Measurements from ENCODE around the gene ZNF541. TPM values are rescaled to one million over a fixed set of nuclear protein-coding genes. Genes with fewer than 3 reads are reported as not detected.

Gene ZNF541, protein sequence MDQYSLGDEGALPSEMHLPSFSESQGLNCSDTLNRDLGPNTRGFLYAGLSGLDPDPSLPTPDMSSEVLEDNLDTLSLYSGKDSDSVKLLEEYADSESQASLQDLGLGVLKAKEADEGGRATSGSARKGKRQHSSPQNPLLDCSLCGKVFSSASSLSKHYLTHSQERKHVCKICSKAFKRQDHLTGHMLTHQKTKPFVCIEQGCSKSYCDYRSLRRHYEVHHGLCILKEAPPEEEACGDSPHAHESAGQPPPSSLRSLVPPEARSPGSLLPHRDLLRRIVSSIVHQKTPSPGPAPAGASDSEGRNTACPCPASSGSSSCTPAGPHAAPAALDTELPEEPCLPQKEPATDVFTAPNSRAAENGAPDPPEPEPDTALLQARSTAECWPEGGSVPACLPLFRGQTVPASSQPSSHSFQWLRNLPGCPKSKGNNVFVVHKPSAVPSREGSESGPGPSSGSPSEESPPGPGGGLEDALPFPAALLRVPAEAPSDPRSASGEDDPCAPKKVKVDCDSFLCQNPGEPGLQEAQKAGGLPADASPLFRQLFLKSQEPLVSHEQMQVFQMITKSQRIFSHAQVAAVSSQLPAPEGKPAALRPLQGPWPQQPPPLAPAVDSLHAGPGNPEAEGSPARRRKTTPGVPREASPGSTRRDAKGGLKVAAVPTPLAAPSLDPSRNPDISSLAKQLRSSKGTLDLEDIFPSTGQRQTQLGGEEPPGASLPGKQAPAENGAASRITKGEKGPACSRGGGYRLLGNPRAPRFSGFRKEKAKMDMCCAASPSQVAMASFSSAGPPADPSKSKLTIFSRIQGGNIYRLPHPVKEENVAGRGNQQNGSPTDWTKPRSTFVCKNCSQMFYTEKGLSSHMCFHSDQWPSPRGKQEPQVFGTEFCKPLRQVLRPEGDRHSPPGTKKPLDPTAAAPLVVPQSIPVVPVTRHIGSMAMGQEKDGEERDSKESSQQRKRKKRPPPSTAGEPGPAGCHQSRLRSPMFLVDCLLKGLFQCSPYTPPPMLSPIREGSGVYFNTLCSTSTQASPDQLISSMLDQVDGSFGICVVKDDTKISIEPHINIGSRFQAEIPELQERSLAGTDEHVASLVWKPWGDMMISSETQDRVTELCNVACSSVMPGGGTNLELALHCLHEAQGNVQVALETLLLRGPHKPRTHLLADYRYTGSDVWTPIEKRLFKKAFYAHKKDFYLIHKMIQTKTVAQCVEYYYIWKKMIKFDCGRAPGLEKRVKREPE (N-terminal part only)
- not detected in 2 replicates for total RNA-seq

DNA sequence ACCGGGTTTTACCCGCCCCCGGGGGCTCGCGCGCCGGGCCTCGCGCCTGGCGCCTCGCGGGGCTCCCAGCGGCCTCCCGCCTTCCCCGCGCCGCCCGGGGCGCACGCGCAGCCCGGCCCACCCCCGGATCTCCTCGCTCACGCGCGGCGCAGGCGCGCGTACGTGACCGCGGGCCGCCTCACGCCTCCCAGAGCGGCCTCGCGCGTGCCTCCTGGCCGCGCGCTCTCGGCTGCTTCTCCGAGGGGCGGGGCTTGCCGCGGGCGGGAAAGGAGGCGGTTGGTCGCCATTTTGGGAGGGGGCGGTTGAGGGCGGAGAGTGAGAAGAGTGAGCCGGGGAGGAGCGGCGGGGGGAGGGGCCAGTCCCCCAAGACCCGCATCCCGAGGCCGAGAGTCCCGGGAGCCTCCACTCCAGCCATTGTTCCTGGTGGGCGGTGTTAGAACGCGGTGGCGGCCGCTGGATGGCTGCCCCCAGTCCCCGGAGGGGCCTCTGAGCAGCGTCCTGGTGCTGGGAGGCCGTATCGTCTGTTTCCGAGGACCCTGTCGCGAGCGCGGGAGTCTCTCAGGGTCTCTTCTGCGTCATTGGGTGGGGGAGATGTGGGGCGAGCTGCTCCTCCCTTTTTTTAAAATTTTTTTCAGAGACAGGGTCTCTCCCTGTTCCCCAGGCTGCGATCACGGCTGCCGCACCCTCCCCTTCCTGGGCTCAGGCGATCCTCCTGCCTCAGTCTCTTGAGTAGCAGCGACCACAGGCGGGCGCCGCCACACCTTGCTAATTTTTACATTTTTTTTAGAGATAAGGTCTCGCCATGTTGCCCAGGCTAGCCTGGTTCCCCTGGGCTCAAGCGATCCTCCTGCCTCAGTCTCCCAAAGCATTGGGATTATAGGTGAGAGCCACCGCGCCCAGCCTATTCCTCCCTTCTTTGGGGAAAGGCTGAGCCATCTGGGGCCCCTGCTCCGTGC is at the start of gene ZNF541:
ZNF541 (minus strand) TSS at position 78 of the 956 bp plus-strand sequence. CDS start 17,292 bp downstream, outside the sequence.

DNA sequence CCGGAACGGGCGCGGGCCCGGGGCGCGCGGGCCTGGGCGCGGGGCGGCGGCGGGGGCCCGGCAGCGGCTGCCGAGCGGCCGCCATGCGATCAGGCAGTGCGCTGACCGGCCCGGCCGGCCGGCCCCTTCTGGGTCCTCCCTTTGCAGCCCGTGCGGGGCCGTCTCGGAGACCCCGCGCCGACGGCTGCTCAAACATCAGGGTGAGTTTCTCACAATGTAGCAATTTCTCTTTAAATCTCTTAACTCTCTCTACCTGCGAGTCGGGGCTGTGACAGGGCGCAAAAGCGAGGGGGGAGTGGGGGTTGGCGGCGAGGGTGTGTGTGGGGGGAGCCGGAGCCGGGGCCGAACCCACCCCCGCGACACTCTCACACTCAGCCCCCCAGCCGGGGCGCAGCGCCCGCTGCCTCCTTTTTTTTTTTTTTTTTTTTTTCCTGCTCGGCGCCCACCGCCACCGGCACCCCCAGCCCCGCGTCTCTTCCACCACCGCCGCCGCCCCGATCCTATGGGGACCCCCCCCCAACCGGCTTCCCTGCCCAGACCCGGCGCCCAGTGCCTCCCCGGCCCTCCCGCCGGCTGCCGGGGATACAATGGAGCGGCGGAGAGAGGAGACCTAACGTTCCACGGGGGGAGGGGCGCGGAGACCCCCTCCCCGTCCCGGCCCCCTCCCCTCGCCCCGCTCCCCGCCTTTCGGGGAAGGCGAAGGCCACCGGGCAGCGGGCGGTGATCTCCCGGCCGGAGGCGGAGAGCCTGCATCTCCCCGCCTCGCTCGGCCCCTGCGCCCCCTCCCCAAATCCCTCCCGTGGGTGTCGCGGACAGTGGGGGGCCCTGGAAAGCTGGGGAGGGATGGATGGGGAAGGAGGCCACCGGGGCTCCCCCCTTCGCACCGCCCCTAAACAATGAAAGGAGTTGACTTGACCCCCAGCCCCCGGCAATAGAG is 36.3 kb upstream of the ZNF541 start, which contains the start of gene BICRA:
BICRA (plus strand) TSS at position 166 of the 937 bp plus-strand sequence. CDS start 64,441 bp downstream, outside the sequence.

Other genes with a start within 250 kb of the ZNF541 start
- 0.18 TPM in 1 of 2 replicates, not detected in the other for gene C5AR2, start 241.0 kb downstream of the ZNF541 start, total RNA-seq
- gene DHX34, start 223.8 kb downstream of the ZNF541 start, total RNA-seq, result 10.6 and 13.8 TPM in 2 replicates
- 40.8 and 44.7 TPM in 2 replicates for gene MEIS3, start 153.6 kb downstream of the ZNF541 start, total RNA-seq
- not detected in 2 replicates for gene SLC8A2, start 101.3 kb downstream of the ZNF541 start, total RNA-seq
- gene KPTN, start 88.9 kb downstream of the ZNF541 start, total RNA-seq, result 5.5 and 8.1 TPM in 2 replicates
- gene NAPA, start 58.1 kb downstream of the ZNF541 start, total RNA-seq, result 133 and 153 TPM in 2 replicates
- 1.7 and 5.8 TPM in 2 replicates for gene BICRA, start 36.0 kb upstream of the ZNF541 start, total RNA-seq
- 141 and 157 TPM in 2 replicates for gene EHD2, start 140.3 kb upstream of the ZNF541 start, total RNA-seq
- gene NOP53, start 172.4 kb upstream of the ZNF541 start, total RNA-seq, result 141 and 171 TPM in 2 replicates
- 635 and 892 TPM in 2 replicates for gene SELENOW, start 205.6 kb upstream of the ZNF541 start, total RNA-seq
- not detected in 2 replicates for gene TPRX1, start 231.4 kb upstream of the ZNF541 start, total RNA-seq
- not detected in 2 replicates for gene CRX, start 248.8 kb upstream of the ZNF541 start, total RNA-seq